GM12801 (cell line): Measurements from ENCODE around the gene NELFE.

ENCODE experiments used
- CTCF ChIP-seq: IDR thresholded peaks from one replicate; pipeline ENCODE4 v1.5.1; 2011; ENCODE audit warnings: control low read depth; ENCODE audit not compliant: insufficient read length; ENCODE audit errors: extremely low read depth

NELFE gene

GRCh38 chr6:31956796-31957195 is 2.0 kb downstream of the NELFE start:
- TF ChIP-seq CTCF = no peak

GRCh38 chr6:31954511-31954910 is 4.3 kb downstream of the NELFE start:
- TF ChIP-seq CTCF = no peak

- no peak for TF ChIP-seq CTCF
Observed at GRCh38 chr6:31952890-31953289, 5.9 kb downstream of the NELFE start.

- no peak for TF ChIP-seq CTCF
Observed at GRCh38 chr6:31952140-31952805, 6.5 kb downstream of the NELFE start.

- no peak for TF ChIP-seq CTCF
Observed at GRCh38 chr6:31949926-31950548, 8.7 kb downstream of the NELFE start.

GRCh38 chr6:31948753-31949413 is 9.9 kb downstream of the NELFE start:
- no peak for TF ChIP-seq CTCF

GRCh38 chr6:31948306-31948705 is 10.5 kb downstream of the NELFE start:
- TF ChIP-seq CTCF = no peak
